Inferior parietal cortex (tissue), 1 donor: ENCODE measurements around the gene KLRC1.
A peak's percentile ranks its signal among the peaks of the same experiment; 100 is the strongest.
"Not testable (repeated sequence)": the region's sequence is repeated elsewhere in the genome, so short reads cannot be mapped to it uniquely, and the experiment has no call there.

Experiments used
- DNase-seq: peaks from one replicate; pipeline ENCODE4 v3.0.0-alpha.2; 2016; ENCODE audit errors: extremely low spot score

The KLRC1 gene

GRCh38 chr12:10453156-10453555 is at the start of gene KLRC1:
Gene KLRC1, minus strand, starts transcription at chr12:10453377. Its CDS starts 2,221 bp downstream, at chr12:10451156.
- DNase-seq: no peak

GRCh38 chr12:10501030-10501429 is 47.9 kb upstream of the KLRC1 start:
- no peak for DNase-seq

- DNase-seq: no peak
Observed at GRCh38 chr12:10498042-10498441, 44.9 kb upstream of the KLRC1 start.

GRCh38 chr12:10497602-10498001 is 44.4 kb upstream of the KLRC1 start:
- no peak for DNase-seq

- DNase-seq: no peak
Observed at GRCh38 chr12:10491766-10492165, 38.6 kb upstream of the KLRC1 start.

- DNase-seq: not testable (repeated sequence)
Observed at GRCh38 chr12:10487328-10487727, 34.2 kb upstream of the KLRC1 start.

GRCh38 chr12:10481901-10482300 is 28.7 kb upstream of the KLRC1 start:
- DNase-seq: not testable (repeated sequence)

GRCh38 chr12:10472808-10473207 is 19.6 kb upstream of the KLRC1 start:
- DNase-seq: not testable (repeated sequence)

GRCh38 chr12:10469701-10470100 is 16.5 kb upstream of the KLRC1 start:
- no peak for DNase-seq

- no peak for DNase-seq
Observed at GRCh38 chr12:10466311-10466710, 13.1 kb upstream of the KLRC1 start.

GRCh38 chr12:10457760-10458159 is 4.6 kb upstream of the KLRC1 start:
- no peak for DNase-seq

GRCh38 chr12:10456856-10457255 is 3.7 kb upstream of the KLRC1 start:
- no peak for DNase-seq

GRCh38 chr12:10455766-10456165 is 2.6 kb upstream of the KLRC1 start:
- DNase-seq: no peak

- no peak for DNase-seq
Observed at GRCh38 chr12:10454531-10454930, 1.4 kb upstream of the KLRC1 start.

GRCh38 chr12:10448236-10448635 is 4.9 kb downstream of the KLRC1 start:
- no peak for DNase-seq

- not testable (repeated sequence) for DNase-seq
Observed at GRCh38 chr12:10446052-10446451, 7.1 kb downstream of the KLRC1 start.

- not testable (repeated sequence) for DNase-seq
Observed at GRCh38 chr12:10441144-10441543, 12.0 kb downstream of the KLRC1 start.

- DNase-seq: not testable (repeated sequence)
Observed at GRCh38 chr12:10439608-10440274, 13.4 kb downstream of the KLRC1 start.

GRCh38 chr12:10437601-10438000 is 15.6 kb downstream of the KLRC1 start:
- DNase-seq: not testable (repeated sequence)

GRCh38 chr12:10435816-10436215 is 17.4 kb downstream of the KLRC1 start, which contains the start of gene KLRC2:
Gene KLRC2, minus strand, starts transcription at chr12:10436010. Its CDS starts 24 bp downstream, at chr12:10435986.
- peak; percentile 27 for DNase-seq

- not testable (repeated sequence) for DNase-seq
Observed at GRCh38 chr12:10430623-10431022, 22.6 kb downstream of the KLRC1 start.

GRCh38 chr12:10425938-10426337 is 27.2 kb downstream of the KLRC1 start:
- DNase-seq: not testable (repeated sequence)

- not testable (repeated sequence) for DNase-seq
Observed at GRCh38 chr12:10424260-10424899, 28.8 kb downstream of the KLRC1 start.
